A172 (cell line): Measurements from ENCODE around the gene MYO18B. TPM values are rescaled to one million over a fixed set of nuclear protein-coding genes. Genes with fewer than 3 reads are reported as not detected.
A peak's percentile ranks its signal among the peaks of the same experiment; 100 is the strongest.

Source experiments
- DNase-seq: peaks from one replicate; pipeline ENCODE4 v3.0.0-alpha.2; 2015; ENCODE audit warnings: low spot score
- total RNA-seq: library from RNA; depleted of rRNA; stranded (reverse); fragments of >200 nt; shearing (Covaris generic); gene quantifications from 2 replicates; pipeline ENCODE4 v1.2.3, GENCODE V29; 2014; rRNA removed

MYO18B gene
- total RNA-seq, 1 experiment from 2014 or later, result not detected

DNA sequence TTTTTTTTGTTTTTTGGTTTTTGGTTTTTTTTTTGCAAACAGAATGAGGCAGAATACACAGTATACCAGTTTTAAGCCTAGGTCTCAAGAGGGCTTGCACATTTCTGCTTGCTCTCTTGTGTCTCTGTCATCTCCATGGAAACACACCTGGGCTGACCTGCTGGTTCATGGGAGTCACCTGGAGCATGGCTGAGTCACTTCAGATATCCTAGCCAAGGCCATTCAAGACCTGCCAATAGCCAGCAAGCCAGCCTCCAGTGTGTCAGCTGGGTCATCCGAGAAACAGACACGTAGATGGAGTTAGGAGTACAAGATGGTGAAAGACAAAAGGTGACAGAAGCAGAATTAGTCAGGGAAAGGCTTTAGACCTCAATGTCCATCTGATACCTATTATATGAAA, 303.1 kb downstream of the MYO18B start:
- no peak for DNase-seq

DNA sequence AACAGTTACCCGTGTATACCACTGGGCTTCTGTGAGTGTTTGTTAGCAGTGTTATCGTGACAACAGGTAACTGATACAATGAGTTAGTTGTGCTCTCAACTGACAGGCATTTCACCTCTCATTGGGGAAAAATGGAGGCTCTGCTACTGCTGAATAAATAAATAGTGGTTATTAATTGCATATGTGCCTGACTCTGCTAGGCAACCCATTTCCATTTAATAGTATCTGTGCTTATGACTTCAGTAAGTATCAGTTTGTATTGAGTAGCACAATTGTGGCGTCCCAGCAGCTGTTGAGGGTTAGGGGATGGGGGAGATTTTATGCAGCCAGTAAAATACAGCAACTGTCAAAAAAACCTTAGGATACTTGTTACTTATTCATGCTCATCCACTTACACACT, 303.9 kb downstream of the MYO18B start:
- DNase-seq, result no peak

DNA sequence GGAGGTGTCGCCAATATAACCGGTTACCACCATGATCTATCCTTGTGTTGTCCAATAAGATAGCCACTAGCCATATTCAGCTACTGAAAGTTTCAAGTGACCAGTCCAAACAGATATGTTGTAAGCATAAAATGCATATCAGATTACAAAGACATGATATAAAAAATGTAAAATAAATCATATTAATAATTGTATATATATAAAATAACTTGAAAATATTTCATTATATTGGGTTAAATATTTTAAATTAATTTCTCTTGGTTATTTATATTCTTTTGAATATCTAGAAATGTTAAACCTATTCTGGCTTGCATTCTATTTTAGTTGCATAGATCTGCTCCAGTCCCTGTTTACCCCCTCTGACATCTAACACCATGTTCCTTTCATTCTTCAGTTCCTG, 305.5 kb downstream of the MYO18B start:
- DNase-seq, result no peak

DNA sequence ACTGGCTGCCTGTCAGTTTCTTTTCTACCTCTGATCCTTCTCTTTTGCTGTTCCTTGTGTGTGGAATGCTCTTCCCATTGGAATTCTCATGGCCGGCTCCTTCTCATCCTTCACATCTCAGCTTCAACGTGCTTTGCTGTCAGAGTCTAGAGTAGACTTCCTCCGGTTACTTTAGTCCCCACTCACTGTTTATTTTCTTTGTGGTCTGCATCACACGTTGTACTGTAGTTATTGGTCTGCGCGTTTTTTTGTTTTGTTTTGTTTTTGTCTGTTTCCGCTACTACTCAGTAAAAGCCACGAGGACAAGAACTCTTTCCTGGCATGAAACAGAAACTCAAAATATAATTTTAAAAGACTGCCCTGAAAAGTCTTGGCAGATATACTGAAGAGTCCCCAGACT, 305.9 kb downstream of the MYO18B start:
- no peak for DNase-seq

DNA sequence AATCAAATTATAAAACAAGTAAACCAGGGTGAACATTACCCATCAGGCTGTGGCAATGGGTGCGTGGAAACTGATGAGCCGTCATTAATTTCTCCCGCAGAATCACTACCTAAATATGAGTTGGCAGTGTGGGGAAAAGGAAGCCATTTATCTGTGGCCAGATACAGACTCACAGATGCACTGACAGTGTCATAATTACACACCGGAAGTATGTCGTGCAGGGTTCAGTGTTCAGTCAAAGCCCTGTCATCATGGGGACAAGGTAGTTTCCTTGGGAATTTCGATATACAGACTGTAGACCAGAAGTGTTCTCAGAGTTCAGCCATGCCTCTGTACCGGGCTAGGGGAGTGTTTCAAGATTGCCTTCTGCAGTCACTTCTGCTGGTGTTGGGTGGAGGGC, 308.1 kb downstream of the MYO18B start:
- no peak for DNase-seq

DNA sequence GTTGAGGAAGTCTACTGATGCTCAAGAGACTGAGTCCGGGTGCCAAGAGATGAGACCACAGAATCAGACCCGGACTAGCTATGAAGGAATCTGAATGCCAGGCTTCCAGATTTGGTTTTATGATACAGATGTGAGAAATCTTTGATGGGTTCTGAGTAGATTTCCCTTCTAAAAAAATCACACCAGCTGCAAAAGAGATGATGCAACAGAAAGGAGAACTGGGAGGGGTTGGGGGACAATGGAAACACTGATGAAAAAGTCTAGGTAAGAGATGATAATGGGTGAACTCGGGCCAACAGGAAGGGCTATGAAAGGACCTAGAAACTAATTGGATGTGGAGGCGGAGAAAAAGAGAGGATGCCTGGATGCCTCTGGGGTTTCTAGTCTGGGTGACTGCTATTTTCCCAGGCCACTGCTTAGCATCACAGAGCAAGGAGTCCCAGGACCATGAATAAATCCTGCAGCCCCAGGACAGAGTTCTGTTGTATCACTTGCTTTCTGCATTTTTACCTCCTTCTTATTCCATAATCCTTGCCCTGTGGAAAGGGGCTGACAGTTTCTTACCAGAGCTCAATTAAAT, 311.8 kb downstream of the MYO18B start:
- no peak for DNase-seq

DNA sequence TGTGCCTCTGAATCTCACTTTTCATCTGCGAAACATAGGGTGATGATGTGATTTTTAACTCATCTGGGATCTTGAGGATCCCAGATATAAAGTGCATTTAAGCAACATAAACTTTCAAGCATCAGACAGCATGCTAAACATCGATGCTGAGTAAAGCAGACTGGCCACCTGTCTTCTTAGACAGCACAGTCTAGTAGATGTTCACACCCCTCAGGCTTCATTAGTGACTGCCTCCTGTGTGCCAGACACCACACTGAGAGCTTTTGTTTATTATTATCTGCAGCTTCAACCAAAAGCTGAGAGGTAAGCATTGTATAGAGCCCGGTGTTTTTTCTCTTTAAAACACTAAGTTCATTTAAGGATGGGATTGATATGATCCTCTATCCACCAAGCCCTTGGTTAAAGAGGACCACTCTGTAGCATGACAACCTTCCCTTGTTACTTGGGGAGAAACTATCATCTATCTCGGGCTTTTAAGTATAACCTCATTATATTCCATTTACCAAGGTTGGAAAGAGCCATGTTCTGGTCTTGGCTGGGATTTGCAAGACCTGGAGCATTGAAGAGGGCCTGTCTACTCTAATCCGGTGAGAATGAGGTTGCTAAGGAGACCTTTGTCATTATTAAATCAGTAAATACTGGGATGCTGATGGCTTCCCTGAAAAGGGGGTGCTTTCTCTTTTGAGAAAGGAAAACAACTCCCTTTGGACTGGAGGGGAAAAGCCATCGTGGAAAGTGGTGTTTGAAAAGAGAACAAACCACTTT, 313.0 kb downstream of the MYO18B start:
- DNase-seq, result no peak

DNA sequence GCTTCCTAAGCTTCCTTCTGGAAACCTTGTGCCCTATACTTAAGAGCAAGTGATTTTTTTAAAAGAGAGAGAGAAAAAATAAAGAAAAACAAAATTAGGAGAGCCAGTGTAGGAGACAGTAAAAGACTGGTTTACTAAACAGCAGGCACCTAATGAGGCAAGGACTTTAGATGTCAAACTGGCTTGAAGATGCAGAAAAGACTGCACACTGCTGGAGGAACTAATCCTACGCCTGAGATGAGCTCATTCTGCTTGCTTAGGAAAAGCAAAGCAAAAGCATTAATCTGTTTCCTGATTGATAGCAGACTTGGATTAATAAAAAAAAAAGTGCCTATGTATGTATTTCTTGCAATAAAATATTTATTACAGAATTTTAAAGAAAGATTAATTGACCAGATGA, 313.7 kb downstream of the MYO18B start:
- no peak for DNase-seq

DNA sequence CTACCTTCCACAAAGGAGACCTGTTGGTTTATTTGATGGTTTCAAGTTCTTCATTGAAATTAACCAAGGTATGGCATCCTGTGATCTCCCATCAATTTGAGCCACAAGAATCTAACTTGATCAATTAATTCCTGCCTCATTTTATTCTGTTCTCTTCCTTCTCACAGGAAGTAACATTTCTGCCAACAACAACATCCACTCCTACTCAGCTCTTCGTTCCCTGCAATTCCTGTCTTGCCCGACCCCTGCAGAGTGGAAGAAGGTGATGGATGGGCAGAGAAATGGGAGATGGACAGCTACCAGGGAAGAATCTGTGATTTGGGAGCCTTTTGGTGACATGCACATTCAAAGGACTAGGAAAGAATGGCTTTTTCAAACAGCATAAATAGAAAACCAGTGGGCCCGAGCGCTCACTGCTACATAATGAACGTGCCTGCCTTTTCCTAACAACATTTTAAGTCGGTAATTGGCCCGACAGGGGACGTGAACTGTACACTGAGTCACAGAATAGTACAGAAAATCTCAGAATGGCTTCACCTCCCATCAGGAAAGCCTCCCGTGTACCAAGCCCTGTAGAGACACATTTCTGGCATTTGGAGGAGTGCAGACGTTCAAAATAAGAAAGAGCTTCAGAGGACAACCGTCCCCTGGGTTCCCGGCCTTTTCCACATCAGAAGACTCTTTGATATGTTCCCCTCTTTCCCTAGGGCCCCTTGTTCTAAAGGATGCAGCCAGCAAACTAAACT, 314.6 kb downstream of the MYO18B start:
- no peak for DNase-seq

DNA sequence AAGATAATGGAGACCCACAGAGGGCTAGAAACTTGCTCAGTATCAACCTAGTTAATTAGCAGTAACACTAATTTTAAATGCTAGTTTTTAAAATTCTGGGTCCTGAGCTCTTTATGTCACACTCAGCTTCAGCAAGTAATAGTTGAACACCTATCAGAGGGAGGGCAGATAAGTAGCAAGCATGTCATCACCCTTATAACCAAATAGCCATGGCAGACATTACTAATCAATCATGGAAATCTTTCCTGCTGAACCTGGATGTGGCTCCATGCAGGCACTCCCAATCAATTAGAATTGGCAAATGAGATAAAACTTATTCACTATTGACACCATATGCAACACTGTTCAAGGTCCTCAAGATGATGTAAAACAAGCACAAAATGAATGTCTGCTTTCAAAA, 315.7 kb downstream of the MYO18B start:
- DNase-seq, result no peak

DNA sequence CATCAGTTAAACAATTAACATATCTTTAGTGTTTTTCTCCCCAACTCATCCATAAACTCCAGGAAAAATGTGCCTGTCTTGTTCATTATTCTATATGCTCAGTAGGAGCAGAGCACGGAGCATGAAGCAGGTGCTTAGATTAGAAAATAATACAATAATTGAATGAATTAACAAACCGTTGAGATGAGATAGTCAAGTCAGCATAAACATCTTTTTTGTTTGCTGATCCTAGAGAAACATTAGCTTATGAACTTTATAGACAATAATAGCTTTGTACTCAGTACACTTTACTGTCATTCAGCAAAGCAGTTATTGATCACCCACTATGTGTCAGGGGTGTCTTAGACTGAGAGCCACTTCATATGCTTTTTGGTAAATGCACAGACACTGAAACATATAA, 322.1 kb downstream of the MYO18B start:
- no peak for DNase-seq

DNA sequence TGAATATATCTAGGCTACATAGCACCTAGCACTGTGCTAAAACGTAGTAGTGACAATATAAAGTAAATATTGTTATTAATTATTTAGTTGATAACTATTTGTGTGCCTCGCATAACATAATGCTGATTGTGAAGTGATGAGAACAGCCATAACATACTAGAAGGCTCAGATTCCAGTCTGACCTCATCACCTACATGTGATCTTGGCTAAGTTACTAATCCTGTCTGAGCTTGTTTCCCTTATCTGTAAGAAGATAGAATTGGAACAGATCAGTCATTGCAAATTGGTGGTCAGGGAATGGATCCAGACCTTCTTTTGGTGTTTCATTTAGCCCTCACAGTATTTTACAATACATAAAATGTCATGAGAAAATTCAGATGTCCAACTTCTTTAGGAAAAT, 323.9 kb downstream of the MYO18B start:
- DNase-seq, result no peak

DNA sequence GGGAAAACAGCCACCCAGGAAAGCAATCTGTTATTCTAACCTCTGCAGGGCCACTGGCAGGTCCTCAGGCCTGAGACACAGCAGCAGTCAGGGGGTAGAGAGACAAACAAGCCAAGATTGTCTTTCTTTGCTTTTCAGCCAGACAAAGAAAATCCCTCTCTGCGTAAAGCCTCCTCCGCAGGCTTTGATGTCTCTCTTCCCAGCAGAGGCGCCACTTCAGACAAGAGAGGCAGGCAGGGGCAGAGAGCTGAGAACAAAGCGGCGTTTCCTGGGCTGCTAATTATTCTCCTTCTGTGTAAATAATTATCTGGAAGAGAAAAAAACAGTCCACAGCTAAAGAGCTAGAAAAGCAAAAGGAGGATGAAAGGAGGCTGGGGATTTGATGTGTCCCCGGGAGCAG, 324.5 kb downstream of the MYO18B start:
- no peak for DNase-seq

DNA sequence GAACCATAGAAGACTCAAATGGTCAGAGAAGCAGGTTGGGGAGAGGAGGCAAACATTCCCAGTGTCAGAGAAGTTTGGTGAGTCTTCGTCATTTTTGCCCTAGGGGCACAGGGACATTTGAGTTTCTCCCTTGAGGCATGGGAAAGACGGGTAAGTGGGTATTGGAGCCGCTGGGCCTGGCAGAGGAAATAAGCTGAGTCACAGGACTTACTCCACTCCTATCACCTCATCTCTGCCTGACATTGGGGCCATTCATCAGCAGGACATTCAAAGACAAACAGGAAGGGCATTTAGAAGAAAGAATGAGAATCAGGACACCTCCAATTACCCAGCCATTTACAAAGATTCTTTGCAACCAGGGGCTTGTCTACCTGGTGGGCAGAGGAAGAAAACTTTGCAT, 326.6 kb downstream of the MYO18B start:
- peak; percentile 18 for DNase-seq

DNA sequence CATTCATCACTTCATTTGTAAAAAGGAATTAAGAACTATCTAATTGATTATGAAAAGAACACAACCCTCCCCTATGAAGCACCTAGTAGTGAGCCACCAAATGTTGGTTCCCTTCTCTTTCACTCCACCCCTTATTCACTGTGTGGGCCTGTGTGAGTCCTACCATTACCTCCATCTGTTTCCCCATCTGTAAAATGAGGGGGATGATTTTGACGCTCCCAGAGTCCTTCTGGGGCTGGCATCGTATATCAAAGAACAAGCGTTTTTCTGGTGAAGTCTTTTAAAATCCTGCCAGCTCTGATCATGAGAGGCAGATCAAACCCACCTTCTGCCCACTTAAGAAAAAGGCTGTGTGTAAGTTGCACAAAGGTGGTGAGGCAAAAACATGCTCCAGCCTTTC, 330.6 kb downstream of the MYO18B start:
- DNase-seq, result no peak

DNA sequence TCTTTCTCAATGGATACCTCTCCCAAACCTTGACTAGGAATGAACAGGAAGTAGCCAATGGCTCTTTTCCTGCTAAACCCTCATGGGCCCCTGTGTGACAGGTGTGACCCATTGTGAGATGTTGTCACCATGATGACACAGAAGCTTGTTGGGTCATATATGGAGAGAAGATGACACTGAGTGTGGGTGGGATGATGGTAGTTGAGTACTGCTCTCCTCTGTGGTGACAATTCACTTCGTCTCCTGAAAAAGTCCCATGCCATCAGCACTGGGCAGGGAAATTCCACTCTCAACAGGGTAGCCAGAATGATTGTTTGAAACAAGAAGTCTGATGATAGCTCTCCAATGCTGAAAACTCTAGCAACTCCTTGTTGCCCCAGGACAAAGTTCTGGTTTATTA, 333.3 kb downstream of the MYO18B start:
- DNase-seq, result no peak

DNA sequence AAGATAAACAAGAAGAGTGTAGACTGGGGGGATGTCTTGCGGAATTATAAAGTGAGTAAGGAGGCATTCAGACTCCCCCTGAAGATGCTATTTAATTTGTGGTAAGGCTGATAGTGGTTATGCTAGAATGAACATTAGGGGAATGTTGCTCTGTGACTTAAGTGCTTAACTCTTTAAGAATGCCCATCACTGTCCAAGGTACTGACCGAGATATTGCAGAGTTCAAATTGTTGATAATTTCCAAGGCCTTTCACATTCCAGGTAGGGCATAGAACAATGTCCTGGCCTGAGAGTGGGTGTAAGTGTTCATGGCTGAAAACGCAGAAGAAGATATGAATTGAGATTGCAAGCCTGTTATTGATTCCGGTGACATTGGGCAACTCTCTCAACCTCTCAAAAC, 337.0 kb downstream of the MYO18B start:
- DNase-seq, result no peak

Other genes starting within 250 kb of the MYO18B start
- 1.4 and 1.9 TPM in 2 replicates for gene GRK3, start 177.5 kb upstream of the MYO18B start, total RNA-seq